Activated T-cell treated with anti-CD3 and anti-CD28 coated beads, Interleukin-2, amount 50 U/mL, for 72 hours (primary cell): ENCODE data around the gene HLCS. TPM values are rescaled to one million over a fixed set of nuclear protein-coding genes. Genes with fewer than 3 reads are reported as not detected.

Source experiments
- ATAC-seq, 2 donors: fragments of 150-1000 bp; cut with Tn5 transposase; replicated peaks in 1 of 2; 2 replicates each; pipeline ENCODE4 v1.10.0; 2021; ENCODE audit warnings: moderate library complexity in 2 of 2, mild to moderate bottlenecking in 1 of 2
- DNase-seq, 2 donors: peaks; one replicate each; pipeline ENCODE4 v3.0.0; 2021 to 2022; ENCODE audit warnings: mixed read lengths in 1 of 2
- H3K27ac Mint-ChIP-seq: one replicate; pipeline ENCODE4 v1.8.0; 2022; ENCODE audit warnings: mild to moderate bottlenecking, moderate library complexity, mixed read lengths
- H3K27me3 Mint-ChIP-seq: one replicate; pipeline ENCODE4 v1.8.0; 2022; ENCODE audit warnings: low read depth, mixed read lengths
- H3K36me3 Mint-ChIP-seq, 2 donors: one replicate each; pipeline ENCODE4 v1.8.0; 2022; ENCODE audit warnings: mixed read lengths in 2 of 2, mild to moderate bottlenecking in 1 of 2; ENCODE audit not compliant: insufficient read depth in 2 of 2
- H3K4me1 Mint-ChIP-seq: one replicate; pipeline ENCODE4 v1.8.0; 2022; ENCODE audit warnings: low read depth, mixed read lengths
- H3K4me3 Mint-ChIP-seq, 2 donors: one replicate each; pipeline ENCODE4 v1.8.0; 2022; ENCODE audit warnings: mild to moderate bottlenecking in 2 of 2, mixed read lengths in 2 of 2, moderate library complexity in 2 of 2
- H3K9me3 Mint-ChIP-seq, 2 donors: one replicate each; pipeline ENCODE4 v1.8.0; 2022; ENCODE audit warnings: mixed read lengths in 2 of 2
- total RNA-seq, 2 donors: library from RNA; stranded (reverse); gene quantifications; one replicate each; pipeline ENCODE4 v1.2.3, GENCODE V29; 2022

HLCS gene
- total RNA-seq, 2 donors from 2014 or later: 30.6 to 33.7 TPM

DNA sequence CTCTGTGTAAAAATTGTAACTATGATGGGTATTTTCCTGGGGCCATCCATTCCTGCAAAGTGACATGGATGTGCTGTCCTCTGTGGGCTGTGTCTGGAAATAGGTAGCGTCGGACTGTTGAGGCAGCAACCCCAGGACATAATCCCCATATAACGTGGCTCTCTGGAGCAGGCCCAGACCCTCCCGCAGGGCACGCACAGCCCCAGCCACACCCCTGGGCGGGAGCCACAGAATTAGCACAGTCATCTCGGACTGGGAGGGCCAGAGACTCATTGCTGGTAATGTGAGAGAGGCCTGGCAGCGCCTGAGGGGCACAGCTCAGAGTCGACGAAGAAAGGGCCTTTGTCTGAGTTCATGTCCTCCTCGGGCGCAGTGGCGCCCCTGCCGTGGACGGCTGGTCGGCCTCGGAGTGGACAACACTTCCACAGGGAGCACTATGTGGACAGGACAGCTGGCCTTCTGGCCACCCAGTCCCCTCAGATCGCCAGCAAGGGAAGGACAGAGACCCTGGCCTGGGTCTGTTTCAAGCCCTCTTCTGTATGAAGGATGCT is 247.4 kb downstream of the HLCS start:
- Mint-ChIP-seq H3K4me3 (no peak overlapping the region), H3K27ac (no peak overlapping the region), H3K36me3 (no peaks in the 10 kb centered on the region), H3K27me3 (peaks cover 67% of the 10 kb centered on the region), H3K4me1 (no peaks in the 10 kb centered on the region), H3K9me3 (no peaks in the 10 kb centered on the region)
- ATAC-seq (no peak), DNase-seq (no peak)

DNA sequence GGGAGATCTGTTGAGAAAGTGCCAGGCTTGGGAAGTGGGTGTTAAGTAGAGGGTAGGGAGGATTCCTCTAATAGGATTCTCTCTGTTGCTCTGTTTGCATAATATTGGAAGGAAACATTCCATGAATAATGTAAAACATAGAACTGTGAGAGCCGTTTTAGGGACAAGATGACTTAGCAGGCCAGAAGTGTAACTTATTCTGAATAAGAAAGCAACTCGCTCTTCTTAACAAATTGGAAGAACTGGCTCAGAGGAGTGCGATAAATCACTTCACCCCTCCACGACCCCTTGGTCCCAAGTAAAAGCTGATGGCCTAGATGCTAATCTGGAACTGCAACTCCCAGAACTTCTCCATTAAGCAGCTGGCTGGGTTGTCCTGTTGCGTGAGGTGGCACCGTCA is 248.5 kb downstream of the HLCS start:
- H3K9me3 Mint-ChIP-seq: no peaks in the 10 kb centered on the region

GRCh38 chr21:36716836-36717235 is 249.6 kb downstream of the HLCS start:
- Mint-ChIP-seq H3K27me3 (peaks cover 79% of the 10 kb centered on the region), H3K4me3 (no peak overlapping the region), H3K36me3 (no peaks in the 10 kb centered on the region), H3K9me3 (no peaks in the 10 kb centered on the region), H3K4me1 (peaks cover 8% of the 10 kb centered on the region), H3K27ac (no peak overlapping the region)
- DNase-seq (no peak), ATAC-seq (no peak)

More for the DNA sequence above, 248.5 kb downstream of the HLCS start:
- ATAC-seq (no peak), DNase-seq (no peak)
- no peaks in the 10 kb centered on the region for H3K36me3 Mint-ChIP-seq
- H3K27me3 Mint-ChIP-seq: peaks cover 76% of the 10 kb centered on the region
- H3K4me1 Mint-ChIP-seq: no peaks in the 10 kb centered on the region
- no peak overlapping the region for H3K4me3 Mint-ChIP-seq
- no peak overlapping the region for H3K27ac Mint-ChIP-seq

- H3K36me3 Mint-ChIP-seq: no peaks in the 10 kb centered on the region
- no peaks in the 10 kb centered on the region for H3K9me3 Mint-ChIP-seq
Observed at GRCh38 chr21:36716387-36716786, 250.1 kb downstream of the HLCS start.

DNA sequence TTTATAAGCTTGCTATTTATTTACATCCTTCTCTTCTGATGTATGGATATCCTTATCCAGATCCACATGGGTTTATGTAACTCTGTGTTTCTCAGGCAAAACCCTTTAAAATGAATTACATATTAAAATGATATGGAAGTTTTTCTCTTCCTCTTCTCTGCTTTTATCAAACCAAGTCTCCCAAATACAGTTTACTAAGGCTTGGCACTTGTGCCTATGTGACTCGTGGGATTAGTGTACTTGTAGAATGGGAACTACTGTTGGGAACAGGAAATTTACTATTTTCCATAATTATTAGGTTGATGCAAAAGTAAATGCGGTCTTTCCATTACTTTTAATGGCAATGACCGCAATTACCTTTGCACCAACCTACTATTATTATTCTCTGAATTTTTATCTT is 252.7 kb downstream of the HLCS start:
- DNase-seq: no peak
- H3K27me3 Mint-ChIP-seq: peaks cover 87% of the 10 kb centered on the region
- H3K4me3 Mint-ChIP-seq: no peak overlapping the region
- peaks cover 18% of the 10 kb centered on the region for H3K4me1 Mint-ChIP-seq
- ATAC-seq: no peak
- no peaks in the 10 kb centered on the region for H3K36me3 Mint-ChIP-seq
- no peaks in the 10 kb centered on the region for H3K9me3 Mint-ChIP-seq
- no peak overlapping the region for H3K27ac Mint-ChIP-seq

More at GRCh38 chr21:36716387-36716786, 250.1 kb downstream of the HLCS start:
- Mint-ChIP-seq H3K27ac (no peak overlapping the region), H3K4me1 (peaks cover 8% of the 10 kb centered on the region), H3K27me3 (peaks cover 83% of the 10 kb centered on the region), H3K4me3 (no peak overlapping the region)
- ATAC-seq: no peak
- DNase-seq: no peak

GRCh38 chr21:36710729-36711048 is 255.8 kb downstream of the HLCS start:
- DNase-seq (no peak), ATAC-seq (peak in 1 of 2 donors; percentile 38)
- peaks cover 42% of the 10 kb centered on the region for H3K4me1 Mint-ChIP-seq
- H3K9me3 Mint-ChIP-seq: no peaks in the 10 kb centered on the region
- peaks cover 88% of the 10 kb centered on the region for H3K27me3 Mint-ChIP-seq
- H3K27ac Mint-ChIP-seq: peak overlapping the region; percentile 60
- peak overlapping the region; percentile 25 to 27 for H3K4me3 Mint-ChIP-seq
- no peaks in the 10 kb centered on the region for H3K36me3 Mint-ChIP-seq

DNA sequence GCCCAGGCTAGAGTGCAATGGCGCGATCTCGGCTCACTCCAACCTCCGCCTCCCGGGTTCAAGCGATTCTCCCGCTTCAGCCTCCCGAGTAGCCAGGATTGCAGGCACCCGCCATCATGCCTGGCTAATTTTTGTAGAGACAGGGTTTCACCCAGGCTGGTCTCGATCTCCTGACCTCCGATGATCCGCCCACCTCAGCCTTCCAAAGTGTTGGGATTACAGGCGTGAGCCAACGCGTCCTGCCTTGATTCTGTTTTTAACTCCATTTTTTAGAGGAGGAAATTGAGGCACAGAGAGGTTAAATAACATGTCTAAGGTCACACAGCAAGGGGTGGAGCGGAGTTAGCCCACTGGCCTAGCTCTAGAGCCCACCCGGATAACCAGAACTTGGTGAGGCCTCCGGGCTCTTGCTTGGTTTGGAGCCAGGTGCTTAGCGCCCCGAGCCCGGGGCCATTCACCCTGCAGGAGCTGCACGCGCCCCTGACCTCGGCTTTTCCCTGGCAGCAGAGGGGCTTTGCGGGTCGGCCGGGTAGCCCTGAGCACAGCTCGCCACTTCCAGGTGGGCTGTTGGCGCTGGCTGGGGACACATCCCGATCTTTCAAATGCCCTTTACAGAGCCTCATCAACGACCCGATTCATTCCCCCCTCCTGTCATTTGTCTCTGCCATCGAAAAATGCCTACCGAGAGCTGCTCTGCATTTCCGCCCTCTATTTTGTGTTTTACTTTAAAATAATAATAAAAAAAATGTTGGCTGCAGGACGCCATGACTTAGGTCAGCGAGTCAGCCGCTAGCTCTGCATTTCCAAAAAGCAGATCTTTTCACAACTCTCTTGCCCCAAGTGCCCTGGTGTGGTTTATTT is 256.4 kb downstream of the HLCS start:
- ATAC-seq (no peak), DNase-seq (no peak)
- H3K9me3 Mint-ChIP-seq: no peaks in the 10 kb centered on the region
- H3K4me3 Mint-ChIP-seq: peak overlapping the region; percentile 32 to 47
- no peaks in the 10 kb centered on the region for H3K36me3 Mint-ChIP-seq
- H3K27ac Mint-ChIP-seq: peak overlapping the region; percentile 44
- H3K27me3 Mint-ChIP-seq: peaks cover 88% of the 10 kb centered on the region
- peaks cover 48% of the 10 kb centered on the region for H3K4me1 Mint-ChIP-seq

GRCh38 chr21:36709030-36709867 is 257.2 kb downstream of the HLCS start:
- H3K27ac Mint-ChIP-seq: no peak overlapping the region
- no peak for DNase-seq
- no peaks in the 10 kb centered on the region for H3K36me3 Mint-ChIP-seq
- peak overlapping the region; percentile 74 to 77 for H3K4me3 Mint-ChIP-seq
- ATAC-seq: no peak
- peaks cover 84% of the 10 kb centered on the region for H3K27me3 Mint-ChIP-seq
- no peaks in the 10 kb centered on the region for H3K9me3 Mint-ChIP-seq
- peaks cover 53% of the 10 kb centered on the region for H3K4me1 Mint-ChIP-seq

GRCh38 chr21:36708286-36709029 is 258.0 kb downstream of the HLCS start:
- Mint-ChIP-seq H3K9me3 (no peaks in the 10 kb centered on the region), H3K36me3 (no peaks in the 10 kb centered on the region), H3K4me3 (peak overlapping the region; percentile 74 to 77), H3K27ac (no peak overlapping the region), H3K4me1 (peaks cover 57% of the 10 kb centered on the region), H3K27me3 (peaks cover 86% of the 10 kb centered on the region)
- no peak for DNase-seq
- no peak for ATAC-seq

DNA sequence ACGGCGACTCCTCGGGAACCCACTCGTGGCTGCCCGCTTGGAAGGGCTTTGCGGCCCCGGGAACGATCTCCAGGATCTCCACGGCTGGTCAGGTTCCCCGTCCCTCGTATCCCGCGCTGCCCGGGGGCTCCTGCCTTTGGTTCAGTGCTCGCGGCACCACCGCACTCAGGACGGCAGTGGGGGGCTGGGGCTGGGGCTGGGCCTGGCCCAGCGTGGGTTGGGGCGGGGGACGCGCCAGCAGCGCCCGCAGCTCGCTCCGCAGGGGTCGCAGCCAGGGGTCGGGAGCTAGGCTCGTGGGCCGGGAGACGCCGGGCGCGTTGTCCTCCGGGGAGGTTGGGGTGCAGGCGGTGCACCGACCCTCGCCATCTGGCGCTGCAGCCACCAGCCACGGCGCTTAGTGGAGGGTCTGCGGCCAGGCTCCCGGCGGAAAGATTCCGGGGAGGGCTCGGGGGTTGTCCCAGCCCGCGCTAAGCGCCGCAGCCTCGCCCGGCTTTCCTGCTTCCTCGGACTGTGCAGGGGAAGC is 258.6 kb downstream of the HLCS start:
- Mint-ChIP-seq H3K36me3 (no peaks in the 10 kb centered on the region), H3K4me1 (peaks cover 56% of the 10 kb centered on the region), H3K4me3 (peak overlapping the region; percentile 74 to 77), H3K27ac (no peak overlapping the region), H3K9me3 (no peaks in the 10 kb centered on the region), H3K27me3 (peaks cover 86% of the 10 kb centered on the region)
- DNase-seq (no peak), ATAC-seq (no peak)

DNA sequence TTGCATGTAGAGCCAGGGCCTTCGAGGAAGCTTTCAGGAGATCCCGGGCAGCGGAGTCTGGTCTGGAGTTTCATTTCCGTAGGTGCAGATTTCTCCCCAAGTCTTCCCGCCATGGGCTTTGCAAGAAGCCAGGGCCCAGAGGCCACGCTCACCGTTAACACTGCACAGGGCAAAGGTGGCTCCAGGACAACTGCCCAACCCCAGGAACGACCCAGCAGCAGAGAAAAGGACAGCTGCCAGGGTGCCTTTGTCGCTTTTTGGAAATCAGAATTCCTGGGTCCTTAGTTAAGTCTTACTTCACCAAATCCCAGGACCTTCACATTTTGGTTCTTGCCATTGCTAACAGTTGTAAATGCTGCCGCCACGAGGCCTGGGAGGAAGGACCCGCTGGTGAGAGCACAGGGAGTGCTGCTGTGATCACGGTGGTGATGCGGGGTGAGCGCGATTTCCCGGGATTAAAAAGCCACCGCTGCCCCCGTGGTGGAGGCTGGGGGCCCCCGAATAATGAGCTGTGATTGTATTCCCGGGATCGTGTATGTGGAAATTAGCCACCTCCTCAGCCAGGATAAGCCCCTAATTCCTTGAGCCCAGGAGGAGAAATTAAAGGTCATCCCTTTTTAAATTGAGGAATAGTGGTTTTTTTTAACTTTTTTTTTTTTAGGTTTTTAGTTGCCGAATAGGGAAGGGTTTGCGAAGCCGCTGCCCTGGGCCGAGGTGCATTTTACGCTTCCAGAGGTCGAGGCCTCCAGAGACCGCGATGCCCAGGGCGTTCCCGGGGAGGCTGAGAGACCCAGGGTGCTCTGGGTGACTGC is 259.3 kb downstream of the HLCS start:
- Mint-ChIP-seq H3K27ac (no peak overlapping the region), H3K27me3 (peaks cover 86% of the 10 kb centered on the region), H3K4me1 (peaks cover 50% of the 10 kb centered on the region), H3K9me3 (no peaks in the 10 kb centered on the region), H3K36me3 (no peaks in the 10 kb centered on the region), H3K4me3 (peak overlapping the region; percentile 58)
- ATAC-seq (peak in 1 of 2 donors; percentile 31), DNase-seq (peak; percentile 26 to 34)

- no peaks in the 10 kb centered on the region for H3K9me3 Mint-ChIP-seq
- DNase-seq (no peak), ATAC-seq (no peak)
- peaks cover 87% of the 10 kb centered on the region for H3K27me3 Mint-ChIP-seq
- H3K36me3 Mint-ChIP-seq: no peaks in the 10 kb centered on the region
- peak overlapping the region; percentile 58 for H3K4me3 Mint-ChIP-seq
- H3K27ac Mint-ChIP-seq: no peak overlapping the region
- peaks cover 55% of the 10 kb centered on the region for H3K4me1 Mint-ChIP-seq
Observed at GRCh38 chr21:36706482-36706852, 260.0 kb downstream of the HLCS start.
